Activated T-cell treated with anti-CD3 and anti-CD28 coated beads, Interleukin-2, amount 50 U/mL, for 48 hours (primary cell): Measurements from ENCODE around the gene PRKCD.

Source experiments
- DNase-seq, 2 experiments: peaks; one replicate each; pipeline ENCODE4 v3.0.0-alpha.2; 2020

PRKCD gene

DNA sequence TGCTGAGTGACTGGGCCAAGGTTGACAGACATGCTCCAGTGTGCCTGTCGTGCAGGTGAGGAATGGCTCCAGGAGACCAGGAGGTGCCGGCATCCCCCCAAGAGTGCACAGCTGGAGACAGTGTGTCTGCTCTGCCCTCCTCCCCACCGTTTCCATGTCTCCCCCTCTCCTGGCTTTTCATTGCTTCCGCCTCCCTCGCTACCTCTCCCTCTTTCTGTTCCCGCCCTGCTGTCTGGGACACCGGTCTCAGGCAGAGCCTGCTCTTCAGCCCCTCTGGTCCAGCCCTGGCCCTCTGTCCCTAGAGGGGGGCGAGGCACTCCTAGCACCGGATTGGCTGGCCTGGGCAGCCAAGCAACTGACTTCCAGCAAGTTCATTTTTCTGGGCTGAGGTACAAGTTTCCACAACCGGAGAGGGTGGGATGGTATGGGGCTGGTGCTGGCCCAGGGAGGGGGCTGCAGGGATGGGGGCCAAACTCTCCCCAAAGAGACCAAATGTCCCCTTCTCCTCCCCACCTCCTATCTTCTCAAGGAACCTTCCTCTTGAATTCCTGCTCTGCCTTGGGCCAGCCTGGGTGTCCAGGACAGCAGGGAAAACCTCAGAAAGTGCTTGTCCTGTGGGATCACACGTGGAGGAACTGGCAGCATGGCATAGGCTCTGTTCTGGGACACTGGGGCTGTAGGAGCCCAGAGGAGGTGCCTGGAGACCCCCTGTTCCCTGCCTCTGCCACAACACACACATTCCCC lies 32.6 kb downstream of the PRKCD start:
- DNase-seq: no peak

DNA sequence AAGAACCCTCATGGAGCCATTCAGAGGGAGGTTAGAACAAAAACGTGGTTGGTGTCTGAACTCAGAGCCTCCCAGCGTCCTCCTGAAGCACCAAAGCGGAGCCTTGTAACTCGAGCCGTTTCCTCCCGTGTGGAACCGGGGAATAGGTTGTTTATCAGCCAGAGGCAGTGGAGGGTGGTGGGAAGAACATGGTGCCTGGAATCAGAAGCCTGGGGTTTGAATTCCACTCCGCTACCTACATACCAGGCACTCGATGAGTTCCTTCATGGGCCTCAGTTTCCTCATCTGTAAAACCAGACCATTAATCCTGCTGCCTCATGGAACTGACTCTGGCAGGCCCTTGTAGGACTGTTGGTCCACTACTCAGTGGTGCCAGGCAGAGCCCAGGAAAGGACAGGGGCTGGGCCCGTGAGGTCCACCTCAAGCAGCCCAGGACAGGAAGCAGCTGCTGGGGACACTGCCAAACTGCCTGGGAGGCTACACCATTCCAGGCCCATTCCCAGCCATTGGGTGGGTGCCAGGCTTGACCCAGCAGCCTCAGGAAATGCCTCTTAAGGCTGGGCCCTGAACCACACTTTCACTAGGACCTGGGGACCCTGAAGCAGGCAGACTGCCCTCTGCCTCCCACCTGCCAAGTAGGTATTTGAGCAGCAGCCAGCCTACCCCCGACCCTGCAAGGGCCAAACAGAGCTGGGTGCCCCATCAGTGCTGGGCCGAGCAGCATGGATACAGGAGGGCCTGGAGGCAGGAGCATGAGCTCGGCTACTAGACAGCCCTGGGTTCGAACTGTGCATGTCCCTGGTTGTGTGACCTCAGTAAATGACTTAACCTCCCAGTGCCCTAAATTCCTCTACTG lies 33.4 kb downstream of the PRKCD start:
- DNase-seq: no peak

DNA sequence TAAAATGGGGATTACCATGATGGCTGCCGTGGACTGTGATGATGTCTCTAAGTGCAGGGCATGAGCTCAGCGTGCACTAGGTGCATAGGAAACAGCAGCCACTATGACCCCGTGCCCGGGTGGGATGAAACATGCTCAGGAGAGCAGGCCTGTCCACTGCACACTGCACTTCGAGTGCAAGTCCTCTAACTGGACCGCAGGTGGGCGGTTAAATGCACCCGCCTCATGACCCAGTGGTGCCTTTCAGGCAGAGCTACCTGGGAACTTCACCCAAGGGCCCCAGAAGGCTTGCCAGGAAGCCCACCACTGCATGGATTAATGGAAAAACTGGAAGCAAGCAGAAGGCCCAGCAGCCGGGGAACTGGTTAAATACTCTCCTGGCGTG lies 34.0 kb downstream of the PRKCD start:
- no peak for DNase-seq

DNA sequence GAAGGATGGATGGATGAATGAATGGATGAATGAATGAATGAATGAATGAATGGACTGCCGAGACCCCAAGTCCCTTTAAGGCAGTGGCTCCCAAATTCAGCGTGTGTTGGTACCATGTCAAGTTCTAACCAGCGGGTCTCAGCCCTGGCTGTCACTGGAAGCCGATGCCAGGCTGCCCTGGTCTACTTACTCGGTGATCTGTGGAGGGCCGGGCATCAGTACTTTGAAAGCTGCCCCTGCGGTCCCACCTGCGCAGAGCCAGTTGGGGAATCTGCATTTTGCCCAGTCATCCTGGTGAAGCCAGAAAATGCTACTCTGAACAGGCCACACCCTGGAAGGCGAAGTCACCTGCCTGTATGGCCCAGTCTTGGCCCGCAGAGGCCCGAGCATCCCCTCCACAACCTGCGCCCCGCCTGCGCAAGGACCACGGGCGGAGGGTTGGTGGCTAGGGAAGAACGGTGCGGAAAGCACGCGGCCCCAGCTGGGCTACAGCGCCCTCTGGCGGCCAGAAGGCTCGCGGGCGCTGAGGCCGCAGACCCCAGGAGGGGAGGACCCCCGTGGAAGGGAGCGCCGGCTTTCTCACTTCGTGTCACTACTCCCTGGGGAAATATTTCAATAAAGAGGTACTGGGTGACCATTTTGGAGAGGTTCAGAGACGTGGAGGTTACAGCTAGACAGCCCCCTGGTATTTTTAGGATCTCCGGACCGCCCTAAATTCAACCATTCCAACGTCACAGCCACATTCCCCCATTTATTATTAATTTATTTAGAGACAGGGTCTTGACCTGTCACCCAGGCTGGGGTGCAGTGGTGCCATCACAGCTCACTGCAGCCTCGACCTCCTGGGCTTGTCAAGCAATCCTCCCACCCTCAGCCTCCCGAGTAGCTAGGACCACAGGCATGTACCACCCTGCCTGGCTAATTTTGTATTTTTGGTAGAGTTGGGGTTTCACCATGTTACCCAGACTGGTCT lies 34.9 kb downstream of the PRKCD start:
- DNase-seq: peak; percentile 78 to 79

DNA sequence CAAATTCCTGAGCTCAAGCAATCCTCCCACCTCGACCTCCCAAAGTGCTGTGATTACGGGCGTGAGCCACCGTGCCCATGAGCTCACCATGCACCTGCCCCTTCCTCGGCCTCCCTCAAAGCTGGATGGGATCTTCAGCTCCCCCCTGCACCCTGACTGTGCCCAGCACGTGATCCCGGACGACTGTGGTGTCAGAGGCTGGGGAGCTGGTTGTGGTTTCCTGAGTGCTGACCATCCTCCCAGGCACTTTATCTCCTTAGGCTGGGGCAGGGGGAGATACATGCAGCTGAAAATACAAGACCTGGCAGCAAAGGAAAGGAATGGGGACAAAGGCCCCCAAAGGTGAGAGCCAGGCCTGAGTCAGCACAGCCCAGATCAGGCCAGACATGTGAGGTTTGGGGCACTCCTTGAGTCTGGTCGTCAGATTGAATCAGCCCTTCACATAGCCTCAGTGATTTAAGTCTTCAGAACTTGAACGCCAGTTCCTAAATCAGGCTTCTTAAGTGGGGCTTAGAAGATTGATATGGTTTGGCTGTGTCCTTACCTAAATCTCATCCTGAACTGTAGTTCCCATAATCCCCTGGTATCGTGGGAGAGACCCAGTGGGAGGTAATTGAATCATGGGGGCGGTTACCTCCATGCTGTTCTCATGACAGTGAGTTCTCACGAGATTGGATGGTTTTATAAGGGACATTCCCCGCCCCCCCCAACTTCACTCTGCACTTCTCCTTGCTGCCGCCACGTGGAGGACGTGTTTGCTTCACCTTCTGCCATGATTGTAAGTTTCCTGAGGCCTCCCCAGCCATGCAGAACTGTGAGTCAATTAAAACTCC lies 35.8 kb downstream of the PRKCD start:
- DNase-seq: peak; percentile 65 to 74

DNA sequence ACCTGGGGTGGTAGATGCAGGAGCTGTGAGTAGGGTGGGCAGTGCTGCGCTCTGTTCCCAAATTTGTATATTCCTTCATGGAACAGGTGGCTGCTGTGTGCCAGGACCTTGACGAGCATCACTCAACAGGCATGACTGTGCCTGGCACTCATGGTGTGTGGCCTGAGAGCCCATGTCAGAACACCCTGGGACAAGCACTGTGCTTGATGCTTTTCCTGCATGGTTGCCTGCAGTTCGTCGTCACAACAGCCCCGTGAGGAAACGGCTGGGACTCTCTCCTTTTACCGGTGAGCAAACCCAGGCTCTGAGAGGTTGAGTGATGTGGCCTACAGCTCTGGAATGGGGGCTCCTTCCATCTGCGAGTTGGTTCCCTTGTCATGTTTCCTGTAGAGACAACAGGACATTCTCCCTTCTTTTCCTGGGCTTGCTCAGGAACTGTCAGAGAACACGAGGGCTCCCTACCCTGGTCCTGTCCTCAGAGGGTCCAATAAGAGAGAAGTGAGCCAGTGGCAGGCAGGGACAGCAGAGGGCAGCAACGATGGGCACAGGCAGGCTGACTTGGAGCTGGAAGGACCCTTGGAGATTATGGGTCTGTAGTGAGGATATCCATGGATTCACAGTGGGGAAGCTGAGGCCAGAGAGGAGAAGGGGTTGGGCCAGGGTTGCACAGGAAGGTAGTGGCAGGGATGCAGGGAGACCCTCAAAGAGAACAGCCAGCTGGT lies 37.4 kb downstream of the PRKCD start:
- DNase-seq: no peak

DNA sequence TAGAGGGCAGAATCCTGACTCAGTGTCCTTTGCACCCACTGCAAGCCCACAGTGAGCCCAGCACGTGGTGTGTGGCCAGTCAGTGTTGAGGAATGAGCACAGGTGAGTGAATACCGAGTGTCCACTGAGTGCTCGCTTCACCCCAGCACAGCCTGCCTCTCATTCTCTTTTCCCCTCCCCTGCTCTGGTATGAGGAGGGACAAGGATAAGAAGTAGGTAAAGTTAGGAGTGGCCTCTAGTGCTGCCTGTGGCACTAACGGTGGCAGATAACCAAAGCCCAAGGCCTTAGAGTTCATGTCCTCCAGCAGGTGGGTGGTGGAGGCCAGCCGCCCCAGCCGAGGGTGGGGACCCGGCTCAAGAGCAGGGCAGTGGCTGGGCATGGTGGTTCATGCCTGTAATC lies 38.0 kb downstream of the PRKCD start:
- DNase-seq: no peak

DNA sequence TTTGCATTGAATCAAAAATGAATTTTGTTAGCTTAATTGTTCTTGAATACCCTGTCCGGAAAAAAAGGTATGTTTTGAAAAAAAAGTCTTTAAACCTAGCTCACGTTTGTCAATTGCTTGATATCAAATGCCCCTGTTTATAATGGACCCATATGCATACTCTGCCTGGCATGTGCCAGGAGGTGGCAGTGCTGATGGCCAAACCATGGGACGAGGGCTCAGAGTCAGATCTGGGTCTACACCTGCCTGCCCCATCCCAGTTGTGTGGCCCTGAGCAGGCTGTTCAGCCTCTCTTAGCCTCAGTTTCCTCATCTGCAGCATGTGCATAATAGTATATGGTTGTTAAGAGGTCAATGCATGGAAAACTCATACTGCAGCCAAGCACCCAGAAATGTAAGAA lies 38.8 kb downstream of the PRKCD start:
- DNase-seq: no peak

DNA sequence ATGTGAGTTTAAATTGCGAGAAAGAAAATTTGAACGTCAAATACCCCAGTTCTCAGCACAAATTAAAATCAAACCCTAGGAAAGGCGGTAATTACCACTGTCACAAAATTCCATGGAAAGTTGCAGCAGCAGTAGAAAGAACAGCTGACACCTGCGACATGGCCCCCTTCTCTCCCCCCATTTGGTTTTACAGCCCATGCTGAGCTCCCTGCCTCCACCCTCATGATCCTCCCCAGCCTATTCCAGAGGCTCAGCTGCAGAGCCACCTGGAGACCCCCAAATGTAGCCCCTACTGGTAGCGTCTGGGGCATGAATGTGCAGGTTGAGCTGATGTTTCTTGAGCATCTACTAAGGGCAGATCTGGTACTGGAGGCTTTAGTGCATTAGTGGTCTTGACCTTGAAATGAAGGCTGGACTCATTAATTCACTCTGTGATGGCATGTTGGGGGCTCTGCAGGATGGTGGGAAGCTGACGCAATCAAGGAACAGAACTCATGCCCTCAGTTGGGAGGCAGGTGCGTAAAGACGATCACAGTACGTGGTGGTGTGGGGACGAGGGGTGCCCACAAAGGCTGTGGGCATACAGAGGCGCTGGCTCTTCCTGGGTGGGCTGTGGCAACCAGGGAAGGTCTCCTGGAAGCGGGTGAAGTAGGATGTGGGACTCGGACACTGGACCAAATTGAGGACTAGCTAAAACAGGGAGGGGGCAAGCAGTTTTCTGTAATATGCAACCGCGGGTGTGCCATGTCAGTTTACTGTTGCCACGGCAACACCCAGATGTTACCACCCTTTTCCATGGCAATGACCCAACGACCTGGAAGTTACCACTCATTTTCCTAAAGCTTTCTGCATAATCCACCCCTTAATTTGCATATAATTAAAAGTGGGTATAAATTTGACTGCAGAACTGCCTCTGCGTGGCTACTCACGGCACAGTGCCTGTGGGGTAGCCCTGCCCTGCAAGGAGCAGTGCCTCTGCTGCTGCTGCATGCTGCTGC lies 39.8 kb downstream of the PRKCD start:
- no peak for DNase-seq

DNA sequence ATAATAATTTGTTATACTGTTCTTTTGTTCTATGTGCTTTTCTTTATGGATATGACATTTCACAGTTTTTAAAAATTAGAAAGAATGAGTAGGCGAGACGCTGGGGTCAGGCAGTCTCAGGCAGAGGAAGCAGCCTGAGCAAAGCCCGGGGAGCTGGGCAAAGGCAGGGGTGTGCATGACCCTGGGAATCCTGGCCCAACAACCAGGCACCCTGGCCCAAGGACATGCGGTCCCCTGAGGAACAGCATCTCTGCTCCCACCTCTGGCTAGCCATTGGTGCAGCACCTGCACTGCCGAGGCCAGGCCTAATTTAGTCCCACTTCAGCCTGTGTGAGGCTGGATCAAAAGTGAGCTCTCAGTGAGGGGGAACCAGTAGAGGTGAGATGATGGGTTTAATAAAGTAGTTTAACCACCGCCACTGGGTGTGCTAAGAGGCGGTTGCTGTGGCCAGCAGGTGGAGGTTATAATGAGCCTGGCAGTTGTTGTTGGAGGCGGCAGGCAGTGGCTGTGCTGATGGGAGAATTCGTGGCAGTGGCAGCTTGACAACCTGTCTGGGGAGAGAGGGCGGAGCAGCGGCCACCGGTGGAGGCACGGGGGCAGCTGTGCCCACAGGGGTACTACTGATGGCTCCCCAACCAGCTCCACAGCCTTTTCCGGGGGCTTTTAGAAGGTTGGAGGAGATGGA lies 41.5 kb downstream of the PRKCD start:
- no peak for DNase-seq

DNA sequence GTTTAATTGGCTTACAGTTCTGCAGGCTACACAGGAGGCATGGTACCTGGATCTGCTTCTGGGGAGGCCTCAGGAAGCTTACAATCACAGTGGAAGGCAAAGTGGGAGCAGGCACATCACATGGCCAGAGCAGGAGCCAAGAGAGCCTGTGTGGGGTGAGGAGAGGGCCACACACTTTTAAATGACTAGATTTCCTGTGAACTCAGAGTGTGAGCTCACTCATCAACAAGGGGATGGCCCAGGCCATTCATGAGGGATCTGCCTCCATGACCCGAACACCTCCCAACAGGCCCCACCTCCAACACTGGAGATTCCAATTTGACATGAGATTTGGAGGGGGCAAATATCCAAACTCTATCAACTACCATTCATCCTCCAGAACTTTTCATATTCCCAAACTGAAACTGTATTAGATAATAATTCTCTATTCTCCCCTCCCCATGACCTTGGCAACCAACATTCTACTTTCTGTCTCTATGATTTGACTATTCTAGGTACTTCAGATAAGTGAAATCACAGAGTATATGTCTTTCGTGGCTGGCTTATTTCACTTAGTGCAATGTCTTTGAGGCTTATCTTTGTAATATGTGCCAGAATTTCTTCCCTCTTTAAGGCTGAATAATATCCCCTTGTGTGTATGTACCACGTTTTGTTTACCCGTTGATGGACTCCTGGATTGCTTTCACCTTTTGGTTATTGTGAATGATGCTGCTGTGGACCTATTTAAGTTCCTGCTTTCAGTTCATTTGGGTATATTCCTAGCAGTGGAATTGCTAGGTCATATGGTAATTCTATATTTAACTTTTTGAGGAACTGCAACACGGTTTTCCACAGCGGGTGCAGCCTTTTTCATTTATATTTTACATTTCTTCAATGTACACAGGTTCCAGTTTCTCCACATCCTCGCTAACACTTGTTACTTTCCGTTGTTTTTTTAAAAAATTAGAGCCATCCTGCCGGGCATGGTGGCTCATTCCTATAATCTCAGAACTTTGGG lies 51.0 kb downstream of the PRKCD start:
- DNase-seq: no peak

DNA sequence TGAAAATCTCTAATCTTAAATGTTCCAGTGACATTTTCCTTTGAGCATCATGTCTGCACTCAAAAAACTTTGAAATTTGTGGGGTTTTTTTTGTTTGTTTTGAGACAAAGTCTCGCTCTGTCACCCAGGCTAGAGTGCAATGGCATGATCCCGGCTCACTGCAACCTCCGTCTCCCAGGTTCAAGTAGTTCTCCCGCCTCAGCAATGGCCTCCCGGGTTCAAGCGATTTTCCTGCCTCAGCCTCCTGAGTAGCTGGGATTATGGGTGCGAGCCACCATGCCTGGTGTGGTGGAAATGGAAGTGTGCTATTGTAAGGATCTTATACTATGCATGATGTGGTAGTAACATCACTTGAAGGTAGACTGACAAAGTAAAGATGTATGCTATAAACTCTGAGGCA lies 52.3 kb downstream of the PRKCD start:
- no peak for DNase-seq

DNA sequence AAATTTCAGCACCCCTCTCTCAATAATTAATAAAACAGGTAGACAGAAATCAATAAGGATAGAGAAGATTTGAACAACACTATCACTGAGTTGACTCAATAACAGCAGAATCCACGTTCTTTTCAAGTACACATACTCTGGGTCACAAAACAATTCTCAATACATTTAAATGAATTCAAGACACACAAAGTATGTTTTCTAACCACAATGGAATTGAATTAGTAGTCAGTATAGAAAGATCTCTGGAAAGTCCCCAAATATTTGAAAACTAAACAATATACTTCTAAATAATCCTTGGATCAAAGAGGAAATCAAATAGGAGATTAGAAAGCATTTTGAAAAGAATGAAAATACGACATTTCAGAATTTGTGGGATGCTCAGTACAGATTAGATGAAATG lies 54.8 kb downstream of the PRKCD start:
- no peak for DNase-seq

DNA sequence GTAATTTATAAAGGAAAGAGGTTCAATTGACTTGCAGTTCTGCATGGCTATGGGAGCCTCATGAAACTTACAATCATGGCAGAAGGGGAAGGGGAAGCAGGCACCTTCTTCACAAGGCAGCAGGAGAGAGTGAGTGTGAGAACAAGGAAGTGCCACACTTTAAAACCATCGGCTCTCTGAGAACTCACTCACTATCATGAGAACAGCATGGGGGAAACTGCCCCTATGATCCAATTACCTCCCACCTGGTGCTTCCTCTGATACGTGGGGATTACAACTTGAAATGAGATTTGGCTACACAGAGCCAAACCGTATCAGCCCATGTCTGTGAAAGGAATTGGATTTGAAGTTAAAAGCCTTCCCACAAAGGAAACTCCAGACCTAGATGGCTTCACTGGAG lies 55.7 kb downstream of the PRKCD start:
- no peak for DNase-seq

DNA sequence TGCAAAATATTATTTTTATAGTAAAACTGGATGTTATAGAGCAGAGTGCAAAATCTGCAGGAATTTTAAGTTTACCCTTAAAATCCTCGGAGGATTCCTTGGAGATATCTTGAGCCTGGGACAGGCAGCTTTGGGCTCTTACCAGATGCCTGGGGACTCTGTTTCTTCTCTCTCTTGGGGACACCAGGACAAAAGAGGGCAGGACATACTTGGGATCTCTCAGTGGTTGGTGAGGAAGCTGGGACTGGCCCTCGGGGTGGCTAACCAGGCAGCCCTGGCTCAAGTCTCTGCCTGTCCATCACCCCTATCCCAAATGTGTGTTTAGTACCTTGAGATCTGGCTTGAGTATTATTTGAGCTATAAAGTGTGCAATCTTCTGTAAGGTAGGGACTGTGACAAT lies 56.2 kb downstream of the PRKCD start:
- no peak for DNase-seq

DNA sequence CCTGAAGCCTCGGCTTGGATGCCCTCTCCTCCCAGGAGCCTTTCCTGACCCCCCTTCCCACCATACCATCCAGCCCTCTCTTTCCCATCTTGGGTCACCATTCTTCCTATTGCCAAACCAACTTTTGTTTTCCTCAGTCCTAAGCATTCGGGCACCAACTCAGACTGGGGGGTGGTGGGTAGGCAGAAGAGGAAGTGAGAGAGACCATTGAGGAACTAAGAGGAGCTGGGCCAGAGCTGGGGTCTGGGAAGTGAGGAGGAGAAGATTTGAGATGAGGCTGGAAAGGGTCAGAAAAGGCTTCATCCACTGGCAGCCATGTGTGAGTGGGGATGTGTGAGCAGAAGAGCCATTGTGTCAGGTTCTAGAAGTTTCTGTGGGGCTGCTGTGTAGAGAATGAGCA lies 57.1 kb downstream of the PRKCD start:
- DNase-seq: no peak

DNA sequence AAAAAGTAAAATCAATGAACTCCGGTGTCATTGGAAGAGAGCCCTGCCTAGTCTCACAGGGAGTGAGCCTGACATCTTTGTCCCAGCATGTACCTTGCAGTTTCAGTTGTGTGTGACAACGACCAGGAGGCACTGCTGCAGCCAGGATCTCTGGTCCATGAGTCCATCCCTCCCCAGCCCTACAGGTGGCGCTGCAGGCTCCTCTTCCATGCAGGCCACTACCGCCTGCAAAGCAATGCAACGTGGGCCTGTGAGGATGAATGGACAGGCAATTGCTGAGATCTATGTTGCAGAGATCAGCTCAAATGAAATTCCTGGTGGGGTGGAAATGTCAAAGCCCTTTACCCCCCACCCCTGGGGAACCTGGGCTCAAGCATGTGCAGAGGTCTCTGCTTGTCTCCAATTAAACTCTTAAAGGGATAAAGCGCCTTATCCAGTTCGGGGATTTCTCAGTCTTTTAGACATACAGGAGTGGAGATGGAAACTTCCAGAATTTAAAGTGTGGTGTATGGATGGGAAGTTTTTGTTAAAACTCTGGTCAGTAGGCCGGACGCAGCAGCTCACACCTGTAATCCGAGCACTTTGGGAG lies 59.0 kb downstream of the PRKCD start:
- peak; percentile 88 to 91 for DNase-seq

DNA sequence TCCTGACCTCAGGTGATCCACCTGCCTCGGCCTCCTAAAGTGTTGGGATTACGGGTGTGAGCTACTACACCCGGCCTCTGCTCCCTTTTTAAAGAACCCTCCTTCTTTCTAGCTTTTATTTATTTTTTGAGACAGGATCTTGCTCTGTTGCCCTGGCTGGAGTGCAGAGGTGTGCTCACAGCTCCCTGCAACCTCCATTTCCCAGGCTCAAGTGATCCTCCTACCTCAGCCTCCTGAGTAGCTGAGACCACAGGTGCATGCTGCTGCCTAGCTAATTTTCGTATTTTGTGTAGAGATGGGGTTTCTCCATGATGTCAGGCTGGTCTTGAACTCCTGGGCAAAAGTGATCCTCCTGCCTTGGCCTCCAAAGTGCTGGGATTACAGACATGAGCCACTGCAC lies 60.3 kb downstream of the PRKCD start:
- DNase-seq: no peak
